OCI-LY7 (cell line): ENCODE data around the gene PITPNM3. TPM values are rescaled to one million over a fixed set of nuclear protein-coding genes. Genes with fewer than 3 reads are reported as not detected.

Source experiments
- BruUV-seq: library from RNA; stranded (reverse); fragments of 400-500 nt; replicated peaks from 2 replicates; lab custom pipeline; 2021; lab: Mats Ljungman, UMichigan
- CTCF ChIA-PET: fragments of 300-600 bp; sonication (Branson Sonifier 250); formaldehyde crosslinking; loops from one replicate; lab custom pipeline; 2022; ENCODE audit warnings: antibody characterized with exemption; ENCODE audit not compliant: unreplicated experiment; lab: Charles Lee
- POLR2A ChIA-PET: fragments of 300-600 bp; sonication (Branson Sonifier 250); formaldehyde crosslinking; loops from one replicate; lab custom pipeline; 2022; ENCODE audit warnings: antibody characterized with exemption; lab: Charles Lee
- DNase-seq: peaks from one replicate; pipeline ENCODE4 v3.0.0-alpha.2; 2015; ENCODE audit warnings: low spot score
- H2AFZ ChIP-seq: fragments of 200-600 bp; sonication (generic), shearing (Covaris generic); 2 replicates; pipeline ENCODE4 v1.6.1; 2014; ENCODE audit warnings: mild to moderate bottlenecking, antibody characterized with exemption, low read length, moderate library complexity
- H3K27ac ChIP-seq: fragments of 200-600 bp; sonication (generic); 2 replicates; pipeline ENCODE4 v1.5.1; 2014; ENCODE audit warnings: mixed run types, low read depth, mild to moderate bottlenecking, moderate library complexity, low read length, inconsistent platforms; ENCODE audit not compliant: poor library complexity, severe bottlenecking
- H3K36me3 ChIP-seq: fragments of 200-600 bp; sonication (generic); 2 replicates; pipeline ENCODE4 v1.6.1; 2014; ENCODE audit warnings: mild to moderate bottlenecking, antibody characterized with exemption, low read length, moderate library complexity, mixed read lengths; ENCODE audit not compliant: insufficient read depth
- H3K4me1 ChIP-seq: fragments of 200-600 bp; sonication (generic); 2 replicates; pipeline ENCODE4 v1.5.1; 2014; ENCODE audit warnings: mild to moderate bottlenecking, low read length; ENCODE audit not compliant: insufficient read depth, poor library complexity, severe bottlenecking
- H3K4me2 ChIP-seq: fragments of 200-600 bp; sonication (generic); 2 replicates; pipeline ENCODE4 v1.6.1; 2014; ENCODE audit warnings: mild to moderate bottlenecking, low read length
- H3K4me3 ChIP-seq: fragments of 200-600 bp; sonication (generic); 2 replicates; pipeline ENCODE4 v1.5.1; 2014; ENCODE audit warnings: mild to moderate bottlenecking, low read depth, low read length; ENCODE audit not compliant: poor library complexity, severe bottlenecking
- H3K79me2 ChIP-seq: fragments of 200-600 bp; sonication (generic); 2 replicates; pipeline ENCODE4 v1.6.1; 2016; ENCODE audit warnings: low read depth, mild to moderate bottlenecking, low read length, moderate library complexity, mixed read lengths; ENCODE audit not compliant: insufficient read depth
- H3K9me2 ChIP-seq: fragments of 200-600 bp; sonication (generic); 2 replicates; pipeline ENCODE4 v1.6.1; 2016; ENCODE audit warnings: mild to moderate bottlenecking, low read length, mixed read lengths; ENCODE audit not compliant: insufficient read depth
- H3K9me3 ChIP-seq: fragments of 200-600 bp; sonication (generic); 2 replicates; pipeline ENCODE4 v1.6.1; 2014; ENCODE audit warnings: mild to moderate bottlenecking, mixed run types, low read length, mixed read lengths
- H4K20me1 ChIP-seq: fragments of 200-600 bp; sonication (generic); 2 replicates; pipeline ENCODE4 v1.6.1; 2014; ENCODE audit warnings: mild to moderate bottlenecking, antibody characterized with exemption, low read length, moderate library complexity, mixed read lengths; ENCODE audit not compliant: insufficient read depth
- EZH2phosphoT487 ChIP-seq: fragments of 200-600 bp; sonication (generic); IDR thresholded peaks from 2 replicates; pipeline ENCODE4 v1.6.1; 2018; ENCODE audit warnings: low read depth, borderline replicate concordance, mild to moderate bottlenecking, mixed run types, antibody characterized with exemption, low read length, moderate library complexity, mixed read lengths
- intact Hi-C: fragments of 100-400 bp; cut with micrococcal nuclease; formaldehyde crosslinking; loops from one replicate; pipeline ENCODE4 v1.10.0; 2022; ENCODE audit not compliant: unreplicated experiment
- total RNA-seq, 2 experiments: library from RNA; depleted of rRNA in 1 of 2; stranded (reverse); fragments of >200 nt in 1 of 2; shearing (Covaris generic) in 1 of 2; gene quantifications; 2 replicates each; pipeline ENCODE4 v1.2.3, GENCODE V29; 2014 to 2022
- TF ChIP-seq, protein P1 (sequence below): fragments of 200-600 bp; sonication (generic); conservative IDR thresholded peaks from 2 replicates; pipeline ENCODE4 v1.5.1; 2014; ENCODE audit warnings: mild to moderate bottlenecking, antibody characterized with exemption, low read length, moderate library complexity, mixed read lengths

PITPNM3 gene
- total RNA-seq, 2 experiments from 2014 or later = 0.76 to 1.6 TPM

DNA sequence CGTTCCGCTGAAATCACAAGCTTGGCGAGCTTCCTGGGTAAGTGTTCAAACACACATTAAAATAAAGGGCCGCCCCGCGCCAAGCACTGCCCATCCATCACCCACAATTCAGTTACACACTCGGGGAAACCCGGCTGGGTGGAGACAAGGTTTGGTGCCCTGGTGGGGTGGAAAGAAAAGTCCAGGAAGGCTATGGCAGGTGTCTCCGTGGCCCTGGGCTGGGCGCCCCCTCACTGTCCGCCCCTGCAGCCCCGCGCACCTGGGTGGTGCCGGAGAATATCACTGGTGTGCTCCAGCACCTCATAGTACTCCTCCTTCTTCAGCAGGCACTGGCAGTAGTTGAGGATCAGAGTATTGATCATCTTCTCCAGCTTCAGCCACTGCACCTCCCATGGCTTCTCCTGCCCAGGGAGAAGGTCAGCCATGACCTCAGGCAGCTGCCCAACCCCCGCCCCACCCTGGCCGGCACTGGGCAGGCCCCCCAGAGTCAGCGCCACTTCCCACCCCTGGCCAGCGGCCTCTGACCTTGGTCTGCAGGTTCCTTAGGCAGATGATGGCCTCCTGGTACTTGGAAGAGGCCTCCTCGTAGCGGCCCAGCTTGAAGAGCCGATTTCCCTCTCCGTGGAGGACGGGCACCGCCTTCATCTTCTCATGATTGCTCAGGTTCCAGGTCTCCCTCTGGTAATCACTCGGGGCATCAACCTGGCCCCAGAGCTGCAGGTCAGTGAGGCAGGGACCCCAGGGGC, 129.8 kb downstream of the PITPNM3 start:
- no peak overlapping the region for H3K4me2 ChIP-seq
- H3K4me3 ChIP-seq = no peak overlapping the region
- H3K79me2 ChIP-seq = no peaks in the 10 kb centered on the region
- TF ChIP-seq, protein P1, sequence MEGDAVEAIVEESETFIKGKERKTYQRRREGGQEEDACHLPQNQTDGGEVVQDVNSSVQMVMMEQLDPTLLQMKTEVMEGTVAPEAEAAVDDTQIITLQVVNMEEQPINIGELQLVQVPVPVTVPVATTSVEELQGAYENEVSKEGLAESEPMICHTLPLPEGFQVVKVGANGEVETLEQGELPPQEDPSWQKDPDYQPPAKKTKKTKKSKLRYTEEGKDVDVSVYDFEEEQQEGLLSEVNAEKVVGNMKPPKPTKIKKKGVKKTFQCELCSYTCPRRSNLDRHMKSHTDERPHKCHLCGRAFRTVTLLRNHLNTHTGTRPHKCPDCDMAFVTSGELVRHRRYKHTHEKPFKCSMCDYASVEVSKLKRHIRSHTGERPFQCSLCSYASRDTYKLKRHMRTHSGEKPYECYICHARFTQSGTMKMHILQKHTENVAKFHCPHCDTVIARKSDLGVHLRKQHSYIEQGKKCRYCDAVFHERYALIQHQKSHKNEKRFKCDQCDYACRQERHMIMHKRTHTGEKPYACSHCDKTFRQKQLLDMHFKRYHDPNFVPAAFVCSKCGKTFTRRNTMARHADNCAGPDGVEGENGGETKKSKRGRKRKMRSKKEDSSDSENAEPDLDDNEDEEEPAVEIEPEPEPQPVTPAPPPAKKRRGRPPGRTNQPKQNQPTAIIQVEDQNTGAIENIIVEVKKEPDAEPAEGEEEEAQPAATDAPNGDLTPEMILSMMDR = no peak
- TF ChIP-seq EZH2phosphoT487 = no peak
- no peaks in the 10 kb centered on the region for H4K20me1 ChIP-seq
- CTCF ChIA-PET = no interaction called here
- H2AFZ ChIP-seq = no peak overlapping the region
- intact Hi-C loops = no loop called here
- BruUV-seq = no TSS peak
- POLR2A ChIA-PET = no interaction called here
- H3K4me1 ChIP-seq = peaks cover 7% of the 10 kb centered on the region
- no peak for DNase-seq
- no peaks in the 10 kb centered on the region; the same call in 1 of the 2 replicates for H3K9me3 ChIP-seq
- no peaks in the 10 kb centered on the region for H3K9me2 ChIP-seq
- H3K36me3 ChIP-seq = no peaks in the 10 kb centered on the region
- H3K27ac ChIP-seq = no peak overlapping the region

DNA sequence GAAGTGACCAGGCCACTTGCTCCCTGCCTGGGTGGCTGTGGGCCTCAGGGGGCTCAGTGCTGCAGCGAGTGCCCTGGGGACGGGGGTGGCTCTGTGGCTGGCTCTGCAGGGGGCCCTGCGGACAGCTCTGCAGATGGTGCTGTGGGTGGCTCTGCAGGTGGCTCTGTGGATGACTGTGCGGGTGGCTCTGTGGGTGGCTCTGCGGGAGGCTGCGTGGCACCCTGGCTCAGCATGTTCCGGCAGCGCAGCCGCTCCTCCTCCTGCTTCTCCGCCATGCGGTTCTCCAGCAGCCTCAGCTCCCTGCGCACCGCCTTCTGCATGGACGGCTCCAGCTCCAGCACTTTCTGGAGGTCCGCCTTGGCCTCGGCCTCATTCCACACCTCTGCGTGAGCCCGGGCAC, 130.9 kb downstream of the PITPNM3 start:
- ChIA-PET POLR2A (no interaction called here), CTCF (no interaction called here)
- no peaks in the 10 kb centered on the region for H3K9me3 ChIP-seq
- H3K4me2 ChIP-seq = no peak overlapping the region
- no peaks in the 10 kb centered on the region for H3K36me3 ChIP-seq
- H3K9me2 ChIP-seq = no peaks in the 10 kb centered on the region
- no peak for TF ChIP-seq EZH2phosphoT487
- TF ChIP-seq, protein P1 = no peak
- no peak overlapping the region for H2AFZ ChIP-seq
- intact Hi-C loops = no loop called here
- H3K4me1 ChIP-seq = peaks cover 7% of the 10 kb centered on the region
- no peaks in the 10 kb centered on the region for H4K20me1 ChIP-seq
- no peak overlapping the region for H3K27ac ChIP-seq
- H3K79me2 ChIP-seq = no peaks in the 10 kb centered on the region
- BruUV-seq = no TSS peak
- H3K4me3 ChIP-seq = no peak overlapping the region
- no peak for DNase-seq

DNA sequence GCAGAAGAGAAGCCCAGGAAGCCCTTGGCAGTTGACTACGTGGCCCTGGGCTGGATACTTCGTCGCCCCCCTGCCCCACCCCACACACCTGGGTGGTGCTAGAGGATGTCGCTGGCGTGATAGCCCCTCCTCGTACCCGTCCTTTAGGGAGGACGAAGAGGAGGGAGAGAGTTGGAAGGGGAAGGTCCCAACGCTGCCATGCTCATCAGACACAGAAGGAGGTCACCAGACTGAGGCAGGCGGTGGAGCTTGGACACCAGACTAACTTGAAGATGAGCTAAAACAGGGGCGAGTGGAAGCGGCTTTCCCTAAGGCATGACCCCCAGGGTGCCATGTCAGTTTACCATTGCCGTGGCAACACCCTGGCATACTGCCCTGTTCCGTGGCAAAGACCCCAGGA, 132.4 kb downstream of the PITPNM3 start:
- H4K20me1 ChIP-seq = no peaks in the 10 kb centered on the region
- H3K9me3 ChIP-seq = no peaks in the 10 kb centered on the region
- no peak overlapping the region for H3K4me3 ChIP-seq
- peaks cover 7% of the 10 kb centered on the region for H3K4me1 ChIP-seq
- H3K36me3 ChIP-seq = no peaks in the 10 kb centered on the region
- no peak overlapping the region for H3K4me2 ChIP-seq
- H2AFZ ChIP-seq = no peak overlapping the region
- no peaks in the 10 kb centered on the region for H3K79me2 ChIP-seq
- H3K27ac ChIP-seq = no peak overlapping the region
- TF ChIP-seq, protein P1 = no peak
- no peak for TF ChIP-seq EZH2phosphoT487
- BruUV-seq = no TSS peak
- ChIA-PET CTCF (no interaction called here), POLR2A (no interaction called here)
- intact Hi-C loops = loop anchor here (5.0 kb wide), 1 partner anchor 717 kb away; no protein-coding TSS in a partner anchor
- H3K9me2 ChIP-seq = no peaks in the 10 kb centered on the region
- no peak for DNase-seq
